Activated naive CD4-positive, alpha-beta T cell treated with anti-CD3 and anti-CD28 coated beads, Interleukin-2, amount 50 U/mL, for 72 hours (primary cell): Measurements from ENCODE around the gene TESK2. TPM values are rescaled to one million over a fixed set of nuclear protein-coding genes. Genes with fewer than 3 reads are reported as not detected.
"Not testable (repeated sequence)": the region's sequence is repeated elsewhere in the genome, so short reads cannot be mapped to it uniquely, and the experiment has no call there.

ENCODE experiments used
- ATAC-seq, 2 donors: fragments of 150-1000 bp; cut with Tn5 transposase; 2 replicates each; pipeline ENCODE4 v1.10.0; 2021; ENCODE audit warnings: mild to moderate bottlenecking in 2 of 2, moderate library complexity in 2 of 2
- DNase-seq, 2 donors: peaks; one replicate each; pipeline ENCODE4 v3.0.0; 2021 to 2022; ENCODE audit warnings: low spot score in 2 of 2
- H3K27ac Mint-ChIP-seq, 2 donors: one replicate each; pipeline ENCODE4 v1.8.0; 2022; ENCODE audit warnings: mild to moderate bottlenecking in 2 of 2, mixed read lengths in 2 of 2
- H3K36me3 Mint-ChIP-seq, 2 donors: one replicate each; pipeline ENCODE4 v1.8.0; 2022; ENCODE audit warnings: mixed read lengths in 2 of 2
- H3K9me3 Mint-ChIP-seq, 2 donors: one replicate each; pipeline ENCODE4 v1.8.0; 2022; ENCODE audit warnings: mixed read lengths in 2 of 2
- total RNA-seq, 2 donors: library from RNA; stranded (reverse); gene quantifications; one replicate each; pipeline ENCODE4 v1.2.3, GENCODE V29; 2022

Gene TESK2
- total RNA-seq = 10 to 100 TPM in 1 of 2 donors, 1 to 10 TPM in 1; 4.5 to 12.9 TPM

GRCh38 chr1:45490626-45491486, at the start of gene TESK2:
TSS of gene TESK2 (minus strand) at chr1:45491163. CDS start at chr1:45457785, 33,378 bp downstream.
- DNase-seq (peak; percentile 94 to 99), ATAC-seq (peak; percentile 92 to 95)
- no peaks in the 10 kb centered on the region for H3K36me3 Mint-ChIP-seq
- H3K9me3 Mint-ChIP-seq = no peaks in the 10 kb centered on the region
- no peak within 1 kb of the TSS for H3K27ac Mint-ChIP-seq

GRCh38 chr1:45536886-45537285, 45.9 kb upstream of the TESK2 start:
- Mint-ChIP-seq H3K27ac (no peak overlapping the region), H3K36me3 (no peaks in the 10 kb centered on the region), H3K9me3 (no peaks in the 10 kb centered on the region)
- ATAC-seq (no peak), DNase-seq (no peak)

DNA sequence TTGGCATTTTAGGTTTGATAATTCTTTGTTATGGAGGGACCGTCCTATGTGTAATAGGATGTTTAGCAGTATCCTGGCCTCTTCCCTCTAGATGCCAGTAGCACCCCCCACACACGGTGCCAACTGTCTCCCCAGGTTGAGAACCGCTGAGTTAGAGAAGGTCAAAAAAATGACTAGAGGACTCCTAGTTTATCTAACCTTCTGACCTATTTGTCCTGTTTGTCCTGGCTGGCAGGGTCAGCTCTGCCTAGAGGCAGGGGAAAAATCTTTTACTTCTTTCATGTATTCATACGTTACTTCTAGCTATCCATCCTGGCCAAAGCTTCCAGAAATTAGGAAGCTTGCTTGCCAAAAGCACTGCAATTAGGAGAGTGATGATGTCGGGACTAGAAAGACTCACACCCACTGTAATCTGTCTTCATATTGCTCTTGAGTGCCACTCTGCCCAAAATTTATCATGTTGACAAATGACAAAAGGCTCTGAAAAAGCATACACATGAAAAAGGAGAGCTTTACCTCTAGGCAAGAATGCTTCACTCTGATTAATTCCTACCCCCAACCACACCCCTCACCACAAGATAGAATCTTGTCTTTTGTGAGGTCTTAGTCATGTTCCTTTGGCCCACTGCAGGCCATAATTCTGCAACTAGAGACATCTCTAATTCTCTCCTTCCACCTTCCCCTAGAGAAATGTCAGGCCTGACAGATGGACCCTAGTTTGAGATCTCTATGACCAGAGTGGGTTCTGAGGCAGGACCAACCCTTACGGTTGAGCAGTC, 45.2 kb upstream of the TESK2 start:
- DNase-seq (no peak), ATAC-seq (peak; percentile 97 to 98)
- Mint-ChIP-seq H3K27ac (no peak overlapping the region), H3K9me3 (no peaks in the 10 kb centered on the region), H3K36me3 (no peaks in the 10 kb centered on the region)

GRCh38 chr1:45531873-45532272, 40.9 kb upstream of the TESK2 start:
- DNase-seq (no peak), ATAC-seq (no peak)
- no peak overlapping the region for H3K27ac Mint-ChIP-seq
- H3K36me3 Mint-ChIP-seq = no peaks in the 10 kb centered on the region
- H3K9me3 Mint-ChIP-seq = no peaks in the 10 kb centered on the region

DNA sequence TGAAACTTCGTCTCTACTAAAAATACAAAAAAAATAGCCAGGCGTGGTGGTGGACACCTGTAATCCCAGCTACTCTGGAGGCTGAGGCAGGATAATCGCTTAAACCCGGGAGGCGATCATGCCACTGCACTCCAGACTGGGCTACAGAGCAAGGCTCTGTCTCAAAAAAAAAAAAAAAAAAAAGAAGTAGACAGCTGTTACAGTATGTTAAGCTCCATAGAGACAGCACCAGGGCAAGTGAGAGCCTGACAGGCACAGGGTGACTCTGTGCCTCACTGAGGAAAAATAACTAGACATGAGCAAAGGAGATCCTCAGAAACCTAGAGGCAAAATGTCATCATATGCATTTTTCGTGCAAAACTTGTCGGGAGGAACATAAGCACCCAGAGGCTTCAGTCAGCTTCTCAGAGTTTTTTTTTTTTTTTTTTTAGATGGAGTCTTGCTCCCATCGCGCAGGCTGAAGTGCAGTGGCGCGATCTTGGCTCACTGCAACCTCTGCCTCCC, 39.7 kb upstream of the TESK2 start:
- no peak for DNase-seq
- no peaks in the 10 kb centered on the region for H3K9me3 Mint-ChIP-seq
- H3K27ac Mint-ChIP-seq = no peak overlapping the region
- no peaks in the 10 kb centered on the region for H3K36me3 Mint-ChIP-seq
- no peak for ATAC-seq

DNA sequence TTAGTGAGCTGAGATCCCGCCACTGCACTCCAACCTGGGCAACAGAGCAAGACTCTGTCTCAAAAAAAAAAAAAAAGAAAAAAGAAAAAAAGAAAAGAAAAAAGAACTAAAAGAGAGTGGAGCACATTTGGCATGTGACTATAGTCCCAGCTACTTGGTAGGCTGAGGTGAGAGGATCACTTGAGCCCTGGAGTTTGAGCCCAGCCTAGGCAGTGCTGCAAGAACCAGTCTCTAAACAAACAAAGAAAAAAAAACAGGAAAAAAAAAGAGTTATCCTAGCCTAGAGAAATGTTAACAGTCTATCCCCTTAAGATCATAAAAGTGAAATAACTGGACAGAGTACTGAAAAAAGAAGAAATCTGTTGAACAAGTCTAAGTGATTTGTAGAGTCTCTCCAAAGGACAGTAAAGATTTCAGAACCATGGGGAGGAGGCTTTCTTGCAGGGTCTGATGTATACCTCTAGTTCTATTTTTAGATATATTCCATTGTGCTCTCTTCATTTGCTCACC, 35.2 kb upstream of the TESK2 start:
- Mint-ChIP-seq H3K36me3 (peaks cover 1 to 3% of the 10 kb centered on the region in 2 donors), H3K9me3 (no peaks in the 10 kb centered on the region), H3K27ac (no peak overlapping the region)
- DNase-seq = no peak
- ATAC-seq = no peak

GRCh38 chr1:45523975-45524374, 33.0 kb upstream of the TESK2 start:
- not testable (repeated sequence) for H3K27ac Mint-ChIP-seq, DNase-seq, H3K9me3 Mint-ChIP-seq, ATAC-seq
- H3K36me3 Mint-ChIP-seq = peaks cover 6 to 12% of the 10 kb centered on the region in 2 donors

DNA sequence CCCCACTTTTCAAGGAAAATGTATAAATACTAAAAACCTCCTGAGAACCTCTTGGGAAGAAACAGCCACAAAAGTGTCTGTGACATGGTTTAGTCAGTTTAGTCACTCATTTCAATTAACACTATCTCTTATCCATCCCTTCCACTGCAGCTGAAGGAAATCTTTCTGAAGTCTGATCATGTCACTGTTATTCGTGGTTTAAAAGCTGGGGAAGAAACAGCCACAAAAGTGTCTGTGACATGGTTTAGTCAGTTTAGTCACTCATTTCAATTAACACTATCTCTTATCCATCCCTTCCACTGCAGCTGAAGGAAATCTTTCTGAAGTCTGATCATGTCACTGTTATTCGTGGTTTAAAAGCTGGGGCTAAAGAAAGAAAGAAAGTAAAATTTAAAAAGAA, 32.6 kb upstream of the TESK2 start:
- peak; percentile 19 to 39 for ATAC-seq
- not testable (repeated sequence) for DNase-seq, H3K9me3 Mint-ChIP-seq
- H3K36me3 Mint-ChIP-seq = peaks cover 6 to 15% of the 10 kb centered on the region in 2 donors
- peak overlapping the region in 1 of 2 donors; percentile 98 for H3K27ac Mint-ChIP-seq

GRCh38 chr1:45522324-45523104, 31.6 kb upstream of the TESK2 start:
- peak; percentile 8 to 58 for ATAC-seq
- H3K36me3 Mint-ChIP-seq = peaks cover 6 to 15% of the 10 kb centered on the region in 2 donors
- peak overlapping the region; percentile 90 to 98 for H3K27ac Mint-ChIP-seq
- no peaks in the 10 kb centered on the region for H3K9me3 Mint-ChIP-seq
- no peak for DNase-seq

- H3K9me3 Mint-ChIP-seq = no peaks in the 10 kb centered on the region
- DNase-seq (peak; percentile 97 to 100), ATAC-seq (peak; percentile 82)
- H3K27ac Mint-ChIP-seq = peak within 1 kb of the TSS; percentile 90 to 98
- H3K36me3 Mint-ChIP-seq = peaks cover 6 to 16% of the 10 kb centered on the region in 2 donors
Measured at GRCh38 chr1:45521413-45522323, 30.7 kb upstream of the TESK2 start, which contains the start of gene PRDX1. TSS of gene PRDX1 (minus strand) at chr1:45521884. CDS start at chr1:45519043, 2,841 bp downstream.

DNA sequence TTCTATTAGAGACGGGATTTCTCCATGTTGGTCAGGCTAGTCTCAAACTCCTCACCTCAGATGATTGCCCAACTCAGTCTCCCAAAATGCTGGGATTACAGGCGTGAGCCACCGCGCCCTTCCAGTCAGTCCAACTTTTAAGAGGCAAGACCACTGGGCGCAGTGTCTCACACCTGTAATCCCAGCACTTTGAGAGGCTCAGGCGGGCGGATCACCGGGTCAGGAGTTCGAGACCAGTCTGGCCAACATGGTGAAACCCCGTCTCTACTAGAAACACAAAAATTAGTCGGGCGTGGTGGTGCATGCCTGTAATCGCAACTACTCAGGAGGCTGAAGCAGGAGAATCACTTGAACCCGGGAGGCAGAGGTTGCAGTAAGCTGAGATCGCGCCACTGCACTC, 28.8 kb upstream of the TESK2 start:
- H3K27ac Mint-ChIP-seq = peak overlapping the region; percentile 90 to 98
- not testable (repeated sequence) for DNase-seq, H3K9me3 Mint-ChIP-seq, ATAC-seq
- H3K36me3 Mint-ChIP-seq = peaks cover 16 to 26% of the 10 kb centered on the region in 2 donors

GRCh38 chr1:45518910-45519309, 27.9 kb upstream of the TESK2 start:
- H3K36me3 Mint-ChIP-seq = peaks cover 16 to 26% of the 10 kb centered on the region in 2 donors

GRCh38 chr1:45518366-45518765, 27.4 kb upstream of the TESK2 start:
- ATAC-seq, DNase-seq, H3K9me3 Mint-ChIP-seq: not testable (repeated sequence)
- Mint-ChIP-seq H3K27ac (peak overlapping the region in 1 of 2 donors; percentile 23), H3K36me3 (peaks cover 16 to 26% of the 10 kb centered on the region in 2 donors)

More at GRCh38 chr1:45518910-45519309, 27.9 kb upstream of the TESK2 start:
- peak overlapping the region; percentile 23 to 73 for H3K27ac Mint-ChIP-seq
- no peak for DNase-seq
- ATAC-seq = no peak
- no peaks in the 10 kb centered on the region for H3K9me3 Mint-ChIP-seq

DNA sequence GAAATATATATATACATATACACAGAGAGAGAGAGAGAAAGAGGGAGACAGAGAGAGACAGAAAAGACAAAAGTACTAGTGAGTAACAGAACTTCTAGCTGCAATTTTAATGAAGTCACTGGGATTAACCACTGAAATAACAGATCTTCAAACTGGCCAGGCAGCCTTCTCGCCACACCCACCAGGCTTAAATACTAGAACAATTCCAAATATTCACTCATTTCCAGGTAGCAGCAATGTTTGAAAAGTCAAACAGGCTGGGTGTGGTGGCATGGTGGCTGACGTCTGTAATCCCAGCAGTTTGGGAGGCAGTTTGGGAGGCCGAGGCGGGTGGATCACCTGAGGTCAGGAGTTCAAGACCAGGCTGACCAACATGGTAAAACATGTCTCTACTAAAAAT, 25.5 kb upstream of the TESK2 start:
- Mint-ChIP-seq H3K36me3 (peaks cover 16 to 30% of the 10 kb centered on the region in 2 donors), H3K27ac (peak overlapping the region; percentile 67 to 87), H3K9me3 (no peaks in the 10 kb centered on the region)
- ATAC-seq (no peak), DNase-seq (no peak)

DNA sequence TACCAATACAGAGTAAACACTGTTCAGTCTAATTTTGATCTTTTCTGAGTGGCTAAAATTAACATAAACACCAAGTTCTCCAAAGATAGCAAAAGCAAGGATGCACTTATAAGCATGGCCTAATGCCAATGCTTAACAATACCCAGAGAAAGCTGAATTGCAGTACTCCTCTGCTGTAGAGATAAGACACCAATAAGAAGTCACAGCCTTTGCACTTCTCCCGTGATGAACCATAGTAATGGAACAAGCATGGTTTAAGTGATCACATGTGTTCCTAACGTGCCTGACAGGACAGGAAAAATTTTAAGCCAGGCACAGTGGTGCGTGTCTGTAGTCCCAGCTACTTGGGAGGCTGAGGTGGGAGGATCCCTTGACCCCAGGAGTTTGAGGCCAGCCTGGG, 25.1 kb upstream of the TESK2 start:
- Mint-ChIP-seq H3K27ac (peak overlapping the region; percentile 67 to 87), H3K9me3 (no peaks in the 10 kb centered on the region), H3K36me3 (peaks cover 18 to 26% of the 10 kb centered on the region in 2 donors)
- ATAC-seq (no peak), DNase-seq (no peak)
